SH-SY5Y (cell line): ENCODE data around the gene IGF1R.

Experiments used
- GATA2 ChIP-seq: IDR thresholded peaks from 2 replicates; pipeline ENCODE4 v1.6.1; 2011; ENCODE audit warnings: mild to moderate bottlenecking, low read depth, low read length
- GATA3 ChIP-seq: IDR thresholded peaks from 2 replicates; pipeline ENCODE4 v1.6.1; 2011; ENCODE audit warnings: low read depth, mild to moderate bottlenecking, low read length, moderate library complexity

- TF ChIP-seq GATA3 (no peak), GATA2 (no peak)
Observed at GRCh38 chr15:98734466-98735199, 86.3 kb downstream of the IGF1R start.
